Measurements from ENCODE around the gene PRPF19. TPM values are rescaled to one million over a fixed set of nuclear protein-coding genes. Genes with fewer than 3 reads are reported as not detected.

PRPF19 gene
- polyA plus RNA-seq, 1 of the 3 experiments (the other 2 are of a cell fraction): 58.9 TPM

GRCh38 chr11:60878245-60879101, 27.9 kb downstream of the PRPF19 start:
- Histone ChIP-seq H3F3A (replicated peaks; ENCODE audit: insufficient read depth) (no peaks in the 10 kb centered on the region), H3K4me1 (ENCODE audit: control insufficient read depth in 1 of 2, insufficient read depth in 2 of 2, low read depth in 1 of 2, low read length in 1 of 2) (no peaks in the 10 kb centered on the region), H3K9ac (no peak overlapping the region), H3K4me2 (no peak overlapping the region), H3K27ac (ENCODE audit: low read depth in 2 of 2, low read length in 1 of 2) (no peak overlapping the region), H3K36me3 (replicated peaks in 1 of 2; ENCODE audit: control insufficient read depth in 1 of 2, insufficient read depth in 2 of 2, low read length in 1 of 2) (peaks cover 0 to 20% of the 10 kb centered on the region in 2 experiments), H3K4me3 (ENCODE audit: low read depth in 2 of 2, low read length in 1 of 2) (no peak overlapping the region), H3K79me2 (ENCODE audit: insufficient read depth) (no peaks in the 10 kb centered on the region), H3K9me3 (no peaks in the 10 kb centered on the region), H3K27me3 (ENCODE audit: insufficient read depth) (no peaks in the 10 kb centered on the region), H3K9me2 (no peaks in the 10 kb centered on the region), H4K20me1 (ENCODE audit: insufficient read depth) (no peaks in the 10 kb centered on the region), H2AFZ (ENCODE audit: low read depth) (no peak overlapping the region)
- ChIA-PET POLR2A (no interaction called here), CTCF (interaction anchor here (1.4 to 2.9 kb wide), 3 partner anchors 9 to 47 kb away, joined by 8 to 15 read pairs (median 13); no protein-coding TSS in a partner anchor)
- DNase-seq: no peak
- TF ChIP-seq NFIC (IDR thresholded peaks at IDR 0.05; ENCODE audit: borderline replicate concordance) (no peak), CHD2 (IDR thresholded peaks at IDR 0.05; ENCODE audit: low read length, partially characterized antibody) (no peak), TCF12 (IDR thresholded peaks at IDR 0.05) (no peak), ZBTB33 (IDR thresholded peaks at IDR 0.05; ENCODE audit: borderline replicate concordance, low read depth) (no peak), MXI1 (IDR thresholded peaks at IDR 0.05; ENCODE audit: low read depth, low read length) (no peak), EP300 (IDR thresholded peaks at IDR 0.05; ENCODE audit: borderline replicate concordance in 1 of 2, low read depth in 1 of 2, low read length in 1 of 2) (no peak), FOXM1 (IDR thresholded peaks at IDR 0.05; ENCODE audit: low read depth) (no peak), SIN3A (IDR thresholded peaks at IDR 0.05; ENCODE audit: borderline replicate concordance, low read depth, low read length) (no peak), EZH2phosphoT487 (IDR thresholded peaks at IDR 0.05; ENCODE audit: borderline replicate concordance, low read depth) (no peak), CTCF (IDR thresholded peaks at IDR 0.05) (no peak), GABPA (IDR thresholded peaks at IDR 0.05; ENCODE audit: low read depth) (no peak), MEF2A (IDR thresholded peaks at IDR 0.05; ENCODE audit: borderline replicate concordance, low read depth) (no peak)
- 78% methylated on average over 5 of the region's 5 CpGs for WGBS (ENCODE audit: low lambda C conversion rate)

DNA sequence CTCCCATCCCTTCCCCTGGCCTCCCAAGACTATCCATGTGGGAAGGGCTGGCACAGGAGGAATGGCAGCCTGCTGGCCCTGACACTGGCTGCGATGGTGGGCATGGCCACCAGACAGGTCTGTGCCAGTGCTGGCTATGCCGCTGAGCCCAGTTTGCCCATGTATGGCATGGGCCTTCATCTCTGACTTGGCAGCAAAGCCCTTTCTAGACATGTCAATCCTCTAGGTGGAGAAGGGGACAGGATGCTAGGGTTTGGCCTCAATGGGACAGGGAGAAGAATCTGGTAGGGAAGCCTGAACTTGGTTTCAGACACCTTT, 30.3 kb downstream of the PRPF19 start:
- no peaks in the 10 kb centered on the region for H4K20me1 ChIP-seq (ENCODE audit: insufficient read depth)
- no peaks in the 10 kb centered on the region for H3F3A ChIP-seq (replicated peaks; ENCODE audit: insufficient read depth)
- 93% methylated on average over 2 of the region's 2 CpGs for WGBS (ENCODE audit: low lambda C conversion rate)
- peaks cover 0 to 8% of the 10 kb centered on the region in 2 experiments; a peak in 1 of 4 replicates for H3K4me1 ChIP-seq (ENCODE audit: control insufficient read depth in 1 of 2, insufficient read depth in 2 of 2, low read depth in 1 of 2, low read length in 1 of 2)
- no peaks in the 10 kb centered on the region for H3K27me3 ChIP-seq (ENCODE audit: insufficient read depth)
- no peak overlapping the region for H3K9ac ChIP-seq
- H3K9me2 ChIP-seq: no peaks in the 10 kb centered on the region
- H3K4me2 ChIP-seq: no peak overlapping the region
- H2AFZ ChIP-seq (ENCODE audit: low read depth): no peak overlapping the region
- ChIA-PET POLR2A (no interaction called here), CTCF (interaction anchor here (1.5 to 2.7 kb wide), 2 partner anchors 11 to 101 kb away, joined by 3 to 8 read pairs; no protein-coding TSS in a partner anchor)
- H3K79me2 ChIP-seq (ENCODE audit: insufficient read depth): no peaks in the 10 kb centered on the region
- no peak overlapping the region for H3K27ac ChIP-seq (ENCODE audit: low read depth in 2 of 2, low read length in 1 of 2)
- DNase-seq: no peak
- no peaks in the 10 kb centered on the region for H3K9me3 ChIP-seq
- H3K4me3 ChIP-seq (ENCODE audit: low read depth in 2 of 2, low read length in 1 of 2): no peak overlapping the region
- peaks cover 0 to 20% of the 10 kb centered on the region in 2 experiments for H3K36me3 ChIP-seq (replicated peaks in 1 of 2; ENCODE audit: control insufficient read depth in 1 of 2, insufficient read depth in 2 of 2, low read length in 1 of 2)
- TF ChIP-seq GATA2 (CRISPR knock-in tag; IDR thresholded peaks at IDR 0.05) (no peak), SMC3 (IDR thresholded peaks at IDR 0.05; ENCODE audit: low read depth, low read length) (no peak), NFIC (IDR thresholded peaks at IDR 0.05; ENCODE audit: borderline replicate concordance) (no peak), FOXM1 (IDR thresholded peaks at IDR 0.05; ENCODE audit: low read depth) (no peak), REST (IDR thresholded peaks at IDR 0.05; ENCODE audit: low read depth, low read length) (no peak), POLR2AphosphoS5 (IDR thresholded peaks at IDR 0.05; ENCODE audit: low read depth, low read length) (no peak), TAF1 (IDR thresholded peaks at IDR 0.05; ENCODE audit: borderline replicate concordance, low read depth, low read length) (no peak), TEAD4 (IDR thresholded peaks at IDR 0.05; ENCODE audit: borderline replicate concordance, insufficient read depth) (no peak), CHD2 (IDR thresholded peaks at IDR 0.05; ENCODE audit: low read length, partially characterized antibody) (no peak)
